Astrocyte (in vitro differentiated cells and primary cell): ENCODE data around the gene MDH1.

ENCODE experiments used
- EZH2 ChIP-seq: IDR thresholded peaks from 2 replicates; pipeline ENCODE4 v1.6.1; 2012; ENCODE audit warnings: mild to moderate bottlenecking, low read length, inconsistent platforms; ENCODE audit not compliant: insufficient read depth
- TF ChIP-seq, protein P1 (sequence below): IDR thresholded peaks from 2 replicates; pipeline ENCODE4 v1.5.1; 2011; ENCODE audit warnings: low read depth, mild to moderate bottlenecking, inconsistent platforms, low read length, moderate library complexity; ENCODE audit not compliant: insufficient read depth

- TF ChIP-seq, protein P1, sequence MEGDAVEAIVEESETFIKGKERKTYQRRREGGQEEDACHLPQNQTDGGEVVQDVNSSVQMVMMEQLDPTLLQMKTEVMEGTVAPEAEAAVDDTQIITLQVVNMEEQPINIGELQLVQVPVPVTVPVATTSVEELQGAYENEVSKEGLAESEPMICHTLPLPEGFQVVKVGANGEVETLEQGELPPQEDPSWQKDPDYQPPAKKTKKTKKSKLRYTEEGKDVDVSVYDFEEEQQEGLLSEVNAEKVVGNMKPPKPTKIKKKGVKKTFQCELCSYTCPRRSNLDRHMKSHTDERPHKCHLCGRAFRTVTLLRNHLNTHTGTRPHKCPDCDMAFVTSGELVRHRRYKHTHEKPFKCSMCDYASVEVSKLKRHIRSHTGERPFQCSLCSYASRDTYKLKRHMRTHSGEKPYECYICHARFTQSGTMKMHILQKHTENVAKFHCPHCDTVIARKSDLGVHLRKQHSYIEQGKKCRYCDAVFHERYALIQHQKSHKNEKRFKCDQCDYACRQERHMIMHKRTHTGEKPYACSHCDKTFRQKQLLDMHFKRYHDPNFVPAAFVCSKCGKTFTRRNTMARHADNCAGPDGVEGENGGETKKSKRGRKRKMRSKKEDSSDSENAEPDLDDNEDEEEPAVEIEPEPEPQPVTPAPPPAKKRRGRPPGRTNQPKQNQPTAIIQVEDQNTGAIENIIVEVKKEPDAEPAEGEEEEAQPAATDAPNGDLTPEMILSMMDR: no peak
- no peak for TF ChIP-seq EZH2
Measured at GRCh38 chr2:63589148-63589958, 590 bp downstream of the MDH1 start.
